Non-pigmented ciliary epithelial cell (primary cell): Measurements from ENCODE around the gene C1orf87.

Experiments
- DNase-seq: peaks from one replicate; pipeline ENCODE4 v3.0.0-alpha.2; 2010; ENCODE audit warnings: low read depth

C1orf87 gene

GRCh38 chr1:60059468-60059867 lies 14.1 kb downstream of the C1orf87 start:
- DNase-seq, result no peak

DNA sequence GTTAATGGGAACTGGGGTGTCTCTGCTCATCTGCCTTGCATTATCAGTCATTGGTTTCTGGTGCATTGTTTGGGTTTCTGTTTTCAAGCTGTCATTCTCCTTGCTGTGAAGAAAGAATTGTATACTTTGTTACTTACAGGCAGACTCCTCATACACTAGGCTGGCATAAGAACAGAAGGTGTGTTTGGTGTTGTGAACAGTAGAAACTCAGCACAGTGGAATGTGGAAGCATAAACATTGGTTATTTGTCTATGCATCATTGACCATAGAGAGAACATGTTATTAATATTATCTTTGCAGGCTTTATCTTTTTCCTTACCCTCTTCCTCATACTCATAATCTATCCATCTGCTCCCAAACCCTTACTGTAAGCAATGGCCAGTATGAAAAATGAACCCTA lies 18.2 kb downstream of the C1orf87 start:
- peak; percentile 55 for DNase-seq

- DNase-seq, result no peak
Observed at GRCh38 chr1:60054374-60054773, 19.2 kb downstream of the C1orf87 start.

GRCh38 chr1:60052601-60053000 lies 21.0 kb downstream of the C1orf87 start:
- no peak for DNase-seq

DNA sequence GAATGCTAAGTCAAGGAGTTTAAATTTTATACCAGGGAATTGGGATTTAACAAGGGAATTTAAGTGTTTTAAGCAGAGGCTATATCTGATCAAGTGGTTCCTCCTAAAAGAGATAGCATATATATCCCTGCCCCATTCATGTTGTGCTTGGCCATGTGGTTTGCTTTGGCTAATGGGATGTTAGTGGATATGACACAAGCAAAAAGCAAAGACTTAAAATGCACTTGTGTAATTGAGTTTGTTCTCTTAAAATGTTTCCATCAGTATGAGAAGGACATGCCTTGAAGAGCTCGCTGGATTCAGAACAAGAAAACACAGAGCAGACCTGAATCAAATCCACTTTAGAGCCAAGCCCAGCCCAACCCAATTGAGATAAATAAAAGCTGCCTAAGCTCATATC lies 22.4 kb downstream of the C1orf87 start:
- no peak for DNase-seq

GRCh38 chr1:60049188-60049587 lies 24.4 kb downstream of the C1orf87 start:
- DNase-seq, result no peak

GRCh38 chr1:60044881-60045280 lies 28.7 kb downstream of the C1orf87 start:
- no peak for DNase-seq

DNA sequence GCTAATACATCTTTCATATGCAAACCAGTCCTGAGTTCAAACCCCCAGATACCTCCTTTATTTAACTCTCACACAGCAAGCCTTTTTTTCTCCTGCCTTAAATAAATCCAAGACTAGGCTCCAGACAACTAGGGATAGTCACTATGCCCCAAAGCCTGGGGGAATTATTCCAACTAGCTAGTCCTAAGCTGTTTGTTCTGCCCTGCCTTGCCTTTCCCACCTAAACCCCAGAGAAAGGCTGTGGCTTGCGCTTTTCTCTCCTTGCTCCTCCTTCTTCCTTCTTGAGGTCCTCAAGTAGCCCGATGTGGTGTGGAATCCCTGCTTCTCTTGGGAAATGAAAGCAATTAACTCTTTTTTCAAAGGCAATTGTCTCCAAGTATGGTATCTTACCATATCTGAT lies 31.8 kb downstream of the C1orf87 start:
- DNase-seq, result no peak

- no peak for DNase-seq
Observed at GRCh38 chr1:60037669-60038068, 35.9 kb downstream of the C1orf87 start.

DNA sequence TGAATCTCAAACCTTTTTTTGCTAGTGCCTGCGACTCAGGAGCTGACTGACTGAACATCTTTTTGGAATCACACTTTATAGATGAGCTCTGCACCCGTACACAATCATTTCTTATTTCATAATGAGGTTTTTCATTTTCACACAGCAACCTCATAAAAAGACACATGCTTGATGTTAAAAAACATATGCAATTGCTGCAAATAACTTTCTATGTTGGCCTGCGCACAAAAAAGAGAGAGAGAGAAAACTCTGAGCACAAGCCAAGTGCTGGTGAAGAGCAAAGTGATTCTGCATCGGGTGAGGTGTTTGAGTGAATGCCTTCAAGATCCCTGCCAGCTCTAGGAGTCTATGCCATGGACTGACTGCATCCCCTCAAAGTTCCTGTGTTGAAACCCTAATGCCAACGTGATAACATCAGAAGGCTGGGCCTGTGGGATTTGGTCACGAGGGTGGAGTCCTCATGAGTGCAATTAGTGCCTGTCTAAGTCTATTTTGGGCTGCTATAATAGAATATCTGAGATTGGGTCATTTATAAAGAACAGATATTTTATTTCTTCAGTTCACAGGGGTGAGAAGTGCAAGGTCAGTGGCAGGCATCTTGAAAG lies 36.6 kb downstream of the C1orf87 start:
- DNase-seq, result no peak

- DNase-seq, result no peak
Observed at GRCh38 chr1:60035921-60036320, 37.6 kb downstream of the C1orf87 start.

GRCh38 chr1:60034999-60035398 lies 38.6 kb downstream of the C1orf87 start:
- no peak for DNase-seq

GRCh38 chr1:60033066-60033465 lies 40.5 kb downstream of the C1orf87 start:
- DNase-seq, result no peak

DNA sequence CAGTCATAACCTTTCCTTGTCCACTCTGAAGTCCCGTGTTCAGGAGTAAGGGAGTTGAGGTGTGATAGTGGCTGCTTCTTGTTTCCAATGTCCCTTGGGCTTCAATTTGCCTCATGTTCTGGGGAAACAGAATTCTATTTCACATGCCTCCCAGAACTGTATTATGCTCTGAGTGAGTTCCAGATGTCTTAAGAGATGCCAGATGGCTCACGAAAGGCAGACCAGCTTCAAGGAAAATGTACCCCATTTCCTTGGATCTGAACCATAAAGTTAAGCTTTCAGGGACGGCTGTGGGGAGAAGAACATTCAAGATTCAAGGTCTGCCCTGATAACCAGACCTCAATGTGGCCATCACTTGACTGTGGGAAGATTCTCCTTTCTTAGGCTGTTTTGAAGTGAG lies 42.4 kb downstream of the C1orf87 start:
- no peak for DNase-seq

GRCh38 chr1:60025552-60025951 lies 48.0 kb downstream of the C1orf87 start:
- DNase-seq, result no peak

- DNase-seq, result no peak
Observed at GRCh38 chr1:60017508-60018205, 55.9 kb downstream of the C1orf87 start.

DNA sequence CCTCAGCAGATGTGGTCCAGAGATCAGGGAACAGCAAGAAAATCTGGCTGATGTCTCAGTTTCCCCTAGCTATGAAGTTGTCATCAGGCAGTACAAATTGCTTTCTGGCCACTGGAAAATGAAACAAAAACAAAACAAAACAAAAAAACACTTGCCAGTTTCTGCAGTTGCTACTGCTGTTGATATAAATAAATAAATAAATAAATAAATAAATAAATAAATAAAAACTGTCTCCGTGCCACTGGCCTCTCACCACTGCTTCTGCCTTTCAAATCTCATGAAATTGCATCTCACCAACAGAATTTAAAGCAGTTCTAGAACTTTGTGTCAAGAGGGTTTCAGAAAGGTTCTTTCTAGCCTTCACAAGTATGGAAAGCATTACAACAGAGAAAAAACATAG lies 62.9 kb downstream of the C1orf87 start:
- no peak for DNase-seq

DNA sequence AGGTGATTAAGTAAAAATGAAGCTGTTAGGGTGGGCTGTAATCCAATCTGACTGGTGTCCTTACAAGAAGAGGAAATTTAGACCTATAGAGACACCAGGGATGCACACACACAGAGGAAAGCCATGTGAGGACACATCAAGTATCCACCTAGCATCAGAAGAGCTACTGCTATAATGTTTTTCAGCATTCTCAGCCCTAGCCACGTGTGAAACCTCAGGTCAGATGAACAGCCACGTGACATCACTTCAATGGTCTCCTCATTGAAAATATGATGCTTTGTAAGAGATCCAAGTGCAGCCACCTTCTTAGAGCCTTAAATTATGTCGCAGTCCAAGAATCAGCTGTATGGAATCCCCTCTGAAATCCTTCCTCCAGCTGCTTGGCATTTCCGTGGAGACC lies 65.1 kb downstream of the C1orf87 start:
- no peak for DNase-seq

DNA sequence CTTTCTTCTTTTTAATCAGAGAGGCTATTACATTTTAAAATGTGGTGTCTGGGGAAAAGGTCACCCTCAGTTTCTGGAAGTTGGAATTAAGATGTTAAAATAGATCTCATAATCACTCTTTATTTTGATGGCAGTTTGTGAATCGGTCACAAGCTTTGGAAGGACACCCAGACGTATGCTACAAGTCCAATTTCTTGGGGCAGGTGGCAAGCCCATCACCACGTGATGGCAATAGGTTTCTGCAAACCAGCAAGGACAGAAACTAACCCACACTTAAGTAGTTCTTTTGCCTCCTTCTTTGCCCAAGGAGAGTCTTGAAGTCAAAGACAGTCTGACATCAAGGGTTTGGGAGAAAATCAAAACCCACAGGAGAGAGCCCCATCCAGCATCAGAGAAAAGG lies 72.9 kb downstream of the C1orf87 start:
- no peak for DNase-seq

DNA sequence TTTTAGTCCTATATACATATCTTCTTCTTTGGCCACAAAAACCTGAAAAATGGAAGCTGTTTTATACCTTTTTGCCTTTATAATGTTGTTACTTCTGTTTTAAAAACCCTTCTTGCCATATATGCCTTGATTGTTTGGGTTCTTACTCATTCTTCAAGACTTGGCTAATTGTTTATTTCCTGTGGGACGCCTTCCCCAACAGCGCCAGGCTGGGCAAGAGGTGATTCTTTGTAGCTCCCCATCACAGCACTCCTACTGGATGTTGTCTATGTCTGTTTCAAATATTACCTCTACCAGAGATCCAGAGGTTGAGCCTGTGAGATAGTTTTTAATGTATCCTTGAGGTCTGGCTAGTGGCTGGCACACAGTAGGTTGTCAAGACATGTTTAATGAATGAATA lies 73.8 kb downstream of the C1orf87 start:
- no peak for DNase-seq

DNA sequence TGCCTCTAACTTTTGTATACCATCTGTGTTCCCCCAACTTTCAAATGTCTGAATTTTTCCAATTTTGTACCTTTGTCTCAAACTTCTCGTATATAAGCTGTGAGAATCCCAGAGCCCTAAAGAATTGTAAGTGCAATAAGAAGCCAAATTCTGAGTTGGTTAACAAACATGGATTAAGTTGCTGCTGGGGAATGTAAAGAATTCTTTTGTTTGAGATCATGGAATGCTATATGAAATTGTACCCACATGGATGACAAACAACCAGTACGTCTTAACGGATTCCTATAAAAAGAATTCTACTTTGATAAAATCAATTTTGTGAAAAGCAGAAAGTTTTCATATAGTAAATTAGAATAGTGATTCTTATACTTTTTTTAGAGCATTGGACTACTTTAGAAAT lies 74.6 kb downstream of the C1orf87 start:
- no peak for DNase-seq

GRCh38 chr1:59997479-59998115 lies 76.0 kb downstream of the C1orf87 start:
- no peak for DNase-seq

DNA sequence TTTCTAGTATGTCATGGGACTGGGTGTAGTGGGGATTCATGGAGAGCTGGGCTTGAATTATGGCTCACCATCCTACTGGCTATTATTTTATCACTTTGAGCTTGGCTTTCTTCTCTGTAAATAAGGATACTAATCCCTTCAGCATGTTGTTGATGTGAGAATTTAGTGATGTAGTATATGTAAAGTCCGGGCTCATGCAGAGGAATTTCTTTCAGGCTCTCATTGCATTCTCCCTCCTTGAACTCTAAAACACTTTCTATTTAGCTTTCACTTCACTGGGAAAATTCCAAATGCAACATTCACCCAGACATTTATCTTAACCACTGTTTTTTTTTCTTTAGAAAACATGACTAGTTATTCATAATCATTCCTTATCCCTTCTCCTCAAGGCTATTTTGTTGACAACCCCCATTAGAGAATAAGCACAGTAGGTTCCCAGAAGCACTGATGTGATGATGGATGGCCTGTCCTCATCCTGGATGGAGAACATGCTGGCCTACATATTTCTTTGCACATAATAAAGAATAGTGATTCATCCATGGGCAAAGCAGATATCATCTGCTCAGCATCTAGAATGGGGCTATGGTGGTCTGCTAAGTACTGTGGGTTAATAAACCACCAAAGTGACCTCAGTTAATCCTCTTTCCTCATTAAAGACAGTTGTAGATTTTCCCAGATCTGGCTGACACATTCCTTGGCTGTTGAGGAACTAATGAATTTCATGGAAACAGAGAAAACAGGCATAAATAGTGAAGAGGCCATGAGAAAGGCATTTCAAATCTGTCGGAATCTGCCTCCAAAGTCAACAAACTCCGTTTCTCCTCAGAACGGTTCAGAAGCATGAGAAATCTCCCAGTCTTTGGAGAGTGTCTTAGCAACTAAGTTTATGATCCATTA lies 79.0 kb downstream of the C1orf87 start:
- DNase-seq, result peak; percentile 57
